ENCODE measurements around the gene TTC4. TPM values are rescaled to one million over a fixed set of nuclear protein-coding genes. Genes with fewer than 3 reads are reported as not detected.

Gene TTC4
- total RNA-seq, 1 donor from 2014 or later = 25.8 TPM

GRCh38 chr1:54745864-54746263, 30.2 kb downstream of the TTC4 start:
- no peak for DNase-seq (ENCODE audit: extremely low spot score, unreplicated experiment)
- no peaks in the 10 kb centered on the region for H3K9me3 Mint-ChIP-seq

GRCh38 chr1:54748094-54748835, 32.6 kb downstream of the TTC4 start:
- Mint-ChIP-seq H3K4me1 (ENCODE audit: unreplicated experiment) (no peaks in the 10 kb centered on the region), H3K27me3 (peaks cover 3% of the 10 kb centered on the region), H3K9me3 (no peaks in the 10 kb centered on the region), H3K36me3 (no peaks in the 10 kb centered on the region), H3K4me3 (no peak overlapping the region), H3K27ac (no peak overlapping the region)
- no peak for TF ChIP-seq CTCF (conservative IDR thresholded peaks at IDR 0.05)
- no peak for DNase-seq (ENCODE audit: extremely low spot score, unreplicated experiment)

More at GRCh38 chr1:54745864-54746263, 30.2 kb downstream of the TTC4 start:
- TF ChIP-seq CTCF (conservative IDR thresholded peaks at IDR 0.05) = no peak
- Mint-ChIP-seq H3K36me3 (peaks cover 6% of the 10 kb centered on the region), H3K4me3 (no peak overlapping the region), H3K4me1 (ENCODE audit: unreplicated experiment) (no peaks in the 10 kb centered on the region), H3K27ac (no peak overlapping the region), H3K27me3 (peaks cover 3% of the 10 kb centered on the region)

GRCh38 chr1:54750596-54750995, 34.9 kb downstream of the TTC4 start:
- Mint-ChIP-seq H3K27me3 (peaks cover 3% of the 10 kb centered on the region), H3K27ac (no peak overlapping the region), H3K4me1 (ENCODE audit: unreplicated experiment) (no peaks in the 10 kb centered on the region), H3K4me3 (no peak overlapping the region), H3K36me3 (no peaks in the 10 kb centered on the region), H3K9me3 (no peaks in the 10 kb centered on the region)
- TF ChIP-seq CTCF (conservative IDR thresholded peaks at IDR 0.05) = no peak
- no peak for DNase-seq (ENCODE audit: extremely low spot score, unreplicated experiment)

GRCh38 chr1:54751426-54751825, 35.8 kb downstream of the TTC4 start:
- DNase-seq (ENCODE audit: extremely low spot score, unreplicated experiment) = no peak
- Mint-ChIP-seq H3K27ac (no peak overlapping the region), H3K4me1 (ENCODE audit: unreplicated experiment) (no peaks in the 10 kb centered on the region), H3K9me3 (no peaks in the 10 kb centered on the region), H3K27me3 (peaks cover 3% of the 10 kb centered on the region), H3K4me3 (no peak overlapping the region), H3K36me3 (peaks cover 4% of the 10 kb centered on the region)
- TF ChIP-seq CTCF (conservative IDR thresholded peaks at IDR 0.05) = no peak

- Mint-ChIP-seq H3K4me3 (no peak overlapping the region), H3K36me3 (peaks cover 6% of the 10 kb centered on the region), H3K27me3 (peaks cover 3% of the 10 kb centered on the region), H3K27ac (no peak overlapping the region), H3K9me3 (no peaks in the 10 kb centered on the region), H3K4me1 (ENCODE audit: unreplicated experiment) (no peaks in the 10 kb centered on the region)
- DNase-seq (ENCODE audit: extremely low spot score, unreplicated experiment) = no peak
- TF ChIP-seq CTCF (conservative IDR thresholded peaks at IDR 0.05) = no peak
These were observed 38.4 kb downstream of the TTC4 start for GRCh38 chr1:54754045-54754444.
